Duodenal mucosa (tissue), 2 donors: ENCODE data around the gene CAP2.

Experiments used
- H3K27ac ChIP-seq: one replicate; pipeline ENCODE4 v1.7.0; 2013; ENCODE audit warnings: low read depth, low read length
- H3K27me3 ChIP-seq, 2 donors: one replicate each; pipeline ENCODE4 v1.7.0; 2013; ENCODE audit warnings: low read length in 2 of 2, control low read depth in 1 of 2; ENCODE audit not compliant: insufficient read depth in 2 of 2, control insufficient read depth in 1 of 2
- H3K36me3 ChIP-seq, 2 donors: one replicate each; pipeline ENCODE4 v1.7.0; 2013; ENCODE audit warnings: low read length in 2 of 2, control low read depth in 1 of 2; ENCODE audit not compliant: insufficient read depth in 2 of 2, control insufficient read depth in 1 of 2
- H3K4me1 ChIP-seq, 2 donors: one replicate each; pipeline ENCODE4 v1.7.0; 2013; ENCODE audit warnings: low read length in 2 of 2, control low read depth in 1 of 2; ENCODE audit not compliant: insufficient read depth in 2 of 2, control insufficient read depth in 1 of 2
- H3K4me3 ChIP-seq, 2 donors: one replicate each; pipeline ENCODE4 v1.7.0; 2013; ENCODE audit warnings: low read length in 2 of 2, low read depth in 1 of 2
- H3K9ac ChIP-seq, 2 donors: one replicate each; pipeline ENCODE4 v1.7.0; 2013; ENCODE audit warnings: low read length in 2 of 2, low read depth in 1 of 2
- H3K9me3 ChIP-seq, 2 donors: one replicate each; pipeline ENCODE4 v1.7.0; 2013; ENCODE audit warnings: low read length in 2 of 2, control low read depth in 1 of 2; ENCODE audit not compliant: control insufficient read depth in 1 of 2

The CAP2 gene, protein sequence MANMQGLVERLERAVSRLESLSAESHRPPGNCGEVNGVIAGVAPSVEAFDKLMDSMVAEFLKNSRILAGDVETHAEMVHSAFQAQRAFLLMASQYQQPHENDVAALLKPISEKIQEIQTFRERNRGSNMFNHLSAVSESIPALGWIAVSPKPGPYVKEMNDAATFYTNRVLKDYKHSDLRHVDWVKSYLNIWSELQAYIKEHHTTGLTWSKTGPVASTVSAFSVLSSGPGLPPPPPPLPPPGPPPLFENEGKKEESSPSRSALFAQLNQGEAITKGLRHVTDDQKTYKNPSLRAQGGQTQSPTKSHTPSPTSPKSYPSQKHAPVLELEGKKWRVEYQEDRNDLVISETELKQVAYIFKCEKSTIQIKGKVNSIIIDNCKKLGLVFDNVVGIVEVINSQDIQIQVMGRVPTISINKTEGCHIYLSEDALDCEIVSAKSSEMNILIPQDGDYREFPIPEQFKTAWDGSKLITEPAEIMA

DNA sequence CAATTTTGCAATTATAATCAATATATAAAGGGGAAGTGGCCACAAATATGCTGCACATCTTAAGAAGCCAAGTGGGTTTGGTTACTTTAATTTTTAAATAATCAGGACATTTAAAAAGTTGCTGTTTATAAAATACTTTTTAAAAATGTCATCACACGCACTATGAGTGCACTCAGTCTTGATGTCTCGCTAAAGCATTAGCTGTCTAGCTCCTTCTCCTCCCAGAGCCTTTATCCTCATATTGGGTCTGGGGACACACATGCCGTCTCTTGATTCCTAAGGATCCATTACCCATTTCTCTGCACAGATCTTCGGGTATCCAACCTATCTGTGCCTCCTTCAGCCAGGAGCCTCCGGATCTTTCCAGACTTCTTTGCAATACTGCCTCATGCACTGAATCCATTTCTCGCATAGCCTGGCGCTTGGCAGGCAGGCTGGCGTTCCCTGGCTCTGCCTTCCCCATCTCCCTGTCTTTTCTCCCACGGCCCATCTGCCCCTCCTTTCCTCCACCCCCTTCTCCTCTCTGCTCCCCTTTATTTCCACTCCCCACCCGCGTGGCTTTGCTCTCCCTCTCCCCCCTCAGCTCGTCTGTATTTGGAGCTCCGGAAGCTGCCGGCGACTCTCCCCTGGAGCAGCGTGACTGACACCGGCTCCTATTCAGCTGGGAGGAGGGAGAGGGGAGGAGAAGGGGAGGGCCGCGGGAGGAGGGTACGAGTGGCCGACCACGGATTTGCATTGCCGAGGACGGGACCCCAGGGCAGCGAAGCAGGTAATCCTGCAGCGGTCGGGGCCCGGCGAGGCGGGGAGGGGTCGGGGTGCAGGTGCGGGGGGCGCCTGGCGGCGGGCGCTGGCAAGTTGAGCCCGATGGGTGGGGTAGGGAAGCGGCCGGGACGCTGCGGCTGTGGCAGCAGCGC, at the start of gene CAP2:
Gene CAP2 (plus strand): TSS at position 618 of the 914 bp plus-strand sequence. CDS start 27,961 bp downstream, outside the sequence.
- Histone ChIP-seq H3K4me3 (peak within 1 kb of the TSS; percentile 59 to 72), H3K9me3 (no peaks in the 10 kb centered on the region), H3K4me1 (peaks cover 0 to 4% of the 10 kb centered on the region in 2 donors), H3K27me3 (no peaks in the 10 kb centered on the region), H3K27ac (no peak within 1 kb of the TSS), H3K9ac (peak within 1 kb of the TSS in 1 of 2 donors; percentile 38), H3K36me3 (no peaks in the 10 kb centered on the region)

DNA sequence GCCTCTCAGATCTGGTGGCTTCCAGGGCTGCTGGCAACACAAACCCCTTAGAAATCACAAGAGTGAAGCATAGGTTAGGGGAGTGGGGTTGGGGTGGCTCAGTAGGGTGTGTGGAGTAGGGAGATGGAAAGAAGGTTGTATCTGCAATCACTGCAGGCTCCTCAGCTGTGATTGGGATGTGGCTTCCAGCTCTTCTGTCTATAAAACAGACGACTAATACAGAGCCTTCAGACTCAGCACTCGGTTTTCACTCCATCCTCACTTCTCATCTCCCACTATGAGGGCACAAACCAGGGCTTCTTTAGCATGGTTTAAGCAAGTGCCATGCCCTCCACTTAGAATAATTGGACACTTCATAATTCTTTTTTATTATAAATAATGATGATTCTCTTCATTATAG, 46.4 kb upstream of the CAP2 start:
- no peak overlapping the region for H3K9ac ChIP-seq

DNA sequence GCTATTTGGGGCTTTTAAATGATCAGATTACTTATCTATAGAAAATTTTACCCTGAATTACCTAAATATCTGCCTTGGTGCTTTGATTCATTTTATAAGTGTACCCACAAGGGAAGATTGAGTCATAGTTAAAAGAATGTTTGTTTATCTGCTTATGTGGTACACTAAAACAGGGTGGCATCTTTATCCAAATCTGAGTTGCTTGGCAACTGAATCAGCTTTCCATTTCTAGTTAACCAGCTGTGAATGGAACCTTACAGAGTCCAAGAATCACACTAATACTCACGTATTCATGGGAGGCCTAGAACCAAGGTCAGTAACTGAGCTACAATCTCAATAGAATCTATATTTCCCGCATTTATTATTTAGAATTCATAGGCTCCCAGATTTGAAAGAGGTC, 44.0 kb upstream of the CAP2 start:
- Histone ChIP-seq H3K9me3 (no peaks in the 10 kb centered on the region), H3K27me3 (no peaks in the 10 kb centered on the region), H3K27ac (no peak overlapping the region), H3K9ac (no peak overlapping the region), H3K4me3 (no peak overlapping the region), H3K36me3 (no peaks in the 10 kb centered on the region), H3K4me1 (no peaks in the 10 kb centered on the region)

More for the DNA sequence above, 46.4 kb upstream of the CAP2 start:
- H3K36me3 ChIP-seq: no peaks in the 10 kb centered on the region
- H3K27me3 ChIP-seq: no peaks in the 10 kb centered on the region
- H3K4me1 ChIP-seq: peaks cover 0 to 3% of the 10 kb centered on the region in 2 donors
- H3K4me3 ChIP-seq: no peak overlapping the region
- no peak overlapping the region for H3K27ac ChIP-seq
- no peaks in the 10 kb centered on the region for H3K9me3 ChIP-seq

DNA sequence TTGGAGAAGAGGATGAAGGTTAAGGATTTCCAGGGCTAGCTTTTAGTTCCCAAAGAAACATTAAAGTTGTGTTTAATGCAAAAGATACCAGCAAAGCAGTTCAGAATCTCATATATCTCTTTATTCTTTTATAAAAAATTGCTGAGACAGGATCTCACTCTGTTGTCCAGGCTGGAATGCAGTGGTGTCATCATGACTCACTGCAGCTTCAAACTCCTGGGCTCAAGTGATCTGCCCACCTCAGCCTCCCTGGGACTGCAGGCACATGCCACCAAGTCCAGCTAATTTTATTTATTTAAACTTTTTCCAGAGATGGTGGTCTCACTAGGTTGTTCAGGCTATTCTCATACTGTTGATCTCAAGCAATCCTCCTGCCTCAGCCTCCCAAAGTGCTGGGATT, 41.1 kb upstream of the CAP2 start:
- no peaks in the 10 kb centered on the region for H3K36me3 ChIP-seq
- no peaks in the 10 kb centered on the region for H3K27me3 ChIP-seq
- H3K9ac ChIP-seq: no peak overlapping the region
- H3K9me3 ChIP-seq: no peaks in the 10 kb centered on the region
- H3K4me1 ChIP-seq: no peaks in the 10 kb centered on the region
- no peak overlapping the region for H3K4me3 ChIP-seq
- no peak overlapping the region for H3K27ac ChIP-seq

DNA sequence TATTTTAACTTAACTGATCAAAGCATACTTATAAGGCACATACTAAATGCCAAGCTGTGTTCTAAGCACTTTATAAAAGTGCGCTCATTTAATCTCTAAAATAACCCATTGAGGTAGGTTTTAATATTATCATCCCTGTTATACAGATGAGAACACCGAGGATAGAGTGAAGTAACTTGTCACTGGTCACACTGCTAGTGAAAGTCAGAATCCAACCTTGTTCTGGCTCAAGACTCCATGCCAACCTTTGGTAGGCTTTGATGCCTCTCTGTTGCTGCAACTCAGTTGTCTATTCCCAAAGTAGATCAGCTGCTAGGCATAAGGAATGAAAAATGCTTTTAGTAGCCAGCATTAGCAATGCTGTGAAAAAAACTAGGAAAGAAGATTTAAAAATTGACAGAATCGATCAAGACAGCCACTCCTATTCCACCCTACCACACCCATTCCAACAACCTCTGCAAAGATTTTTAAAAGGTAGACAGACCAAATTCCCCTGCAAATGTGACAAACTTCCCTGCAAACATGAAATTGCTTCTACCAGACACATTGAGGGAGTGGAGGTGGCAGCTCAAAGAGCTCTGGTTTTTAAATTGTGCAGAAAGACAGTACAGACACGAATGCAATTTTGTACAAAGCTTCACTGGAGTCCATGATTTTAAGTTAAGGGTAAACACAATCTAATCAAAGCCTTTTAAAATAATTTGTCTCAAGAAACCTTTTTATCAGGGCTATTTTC, 39.8 kb upstream of the CAP2 start:
- H3K27ac ChIP-seq: no peak overlapping the region

DNA sequence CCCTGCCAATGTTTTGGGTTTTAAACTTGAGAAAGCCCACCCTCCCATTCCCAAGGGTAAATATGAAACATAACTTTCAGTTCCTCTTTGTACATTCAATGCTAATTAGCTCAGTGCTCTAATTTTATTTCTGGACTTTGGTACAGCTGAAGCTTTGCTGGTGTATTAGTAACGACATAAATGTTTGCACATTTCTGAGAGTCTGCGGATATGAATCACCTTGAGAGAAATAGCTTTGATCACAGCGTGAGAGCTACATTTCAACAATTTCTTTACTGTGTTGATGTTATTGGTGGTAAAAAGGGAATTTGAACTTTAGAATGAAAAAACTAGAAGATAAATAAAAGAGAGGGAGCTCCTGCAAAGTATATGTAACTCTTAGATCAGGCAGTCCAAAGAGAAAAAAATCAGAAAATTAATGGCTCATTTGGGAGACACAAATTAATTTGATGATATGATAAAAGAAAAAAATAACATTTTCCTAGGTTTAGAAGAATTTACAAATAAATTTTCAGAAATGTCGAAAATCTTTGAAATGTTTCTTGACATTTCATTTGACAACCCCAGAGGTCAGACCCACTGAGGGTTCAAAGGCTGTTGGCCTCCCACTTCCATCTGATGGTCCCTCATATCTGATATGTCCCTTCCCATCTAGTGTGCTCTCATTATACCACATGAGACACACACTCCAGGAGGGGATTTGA, 38.5 kb upstream of the CAP2 start:
- Histone ChIP-seq H3K4me3 (no peak overlapping the region), H3K9me3 (no peaks in the 10 kb centered on the region), H3K27ac (no peak overlapping the region), H3K27me3 (no peaks in the 10 kb centered on the region), H3K36me3 (no peaks in the 10 kb centered on the region), H3K9ac (no peak overlapping the region), H3K4me1 (no peaks in the 10 kb centered on the region)

More for the DNA sequence above, 39.8 kb upstream of the CAP2 start:
- H3K4me3 ChIP-seq: no peak overlapping the region
- H3K36me3 ChIP-seq: no peaks in the 10 kb centered on the region
- no peaks in the 10 kb centered on the region for H3K4me1 ChIP-seq
- H3K9me3 ChIP-seq: no peaks in the 10 kb centered on the region
- no peaks in the 10 kb centered on the region for H3K27me3 ChIP-seq
- no peak overlapping the region for H3K9ac ChIP-seq

DNA sequence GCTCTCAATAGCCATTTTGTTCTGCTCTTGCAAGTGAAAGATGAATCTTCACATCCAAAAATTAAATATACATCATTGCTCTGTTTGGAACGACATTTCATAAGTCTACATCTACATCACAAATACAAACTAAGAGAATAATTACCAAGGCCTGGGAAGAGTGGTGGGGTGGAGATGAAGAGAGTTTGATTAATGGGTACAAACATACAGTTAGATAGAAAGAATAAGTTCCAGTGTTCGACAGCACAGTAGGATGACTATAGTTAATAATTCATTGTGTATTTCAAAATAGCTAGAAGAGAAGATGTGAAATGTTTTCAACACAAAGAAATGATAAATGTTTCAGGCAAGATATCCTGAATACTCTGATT, 38.0 kb upstream of the CAP2 start:
- Histone ChIP-seq H3K4me1 (no peaks in the 10 kb centered on the region), H3K4me3 (no peak overlapping the region), H3K9me3 (no peaks in the 10 kb centered on the region), H3K36me3 (no peaks in the 10 kb centered on the region), H3K27ac (no peak overlapping the region), H3K27me3 (no peaks in the 10 kb centered on the region), H3K9ac (no peak overlapping the region)

DNA sequence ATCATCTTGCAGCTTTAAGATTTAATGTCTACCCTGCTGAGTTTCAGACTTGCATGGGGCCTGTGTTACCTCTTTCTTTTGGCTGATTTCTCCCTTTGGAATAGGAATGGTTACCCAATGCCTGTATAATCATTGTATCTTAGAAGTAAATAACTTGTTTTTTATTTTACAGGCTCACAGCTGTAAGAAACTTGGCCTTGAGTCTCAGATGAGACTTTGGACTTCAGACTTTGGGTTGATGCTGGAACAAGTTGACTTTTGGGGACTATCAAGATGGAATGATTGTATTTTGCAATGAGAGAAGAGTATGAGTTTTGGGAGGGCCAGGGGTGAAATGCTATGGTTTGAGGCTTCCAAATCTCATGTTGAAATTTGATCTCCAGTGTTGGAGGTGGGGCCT, 34.9 kb upstream of the CAP2 start:
- Histone ChIP-seq H3K9ac (no peak overlapping the region), H3K36me3 (no peaks in the 10 kb centered on the region), H3K4me3 (no peak overlapping the region), H3K27me3 (no peaks in the 10 kb centered on the region), H3K4me1 (no peaks in the 10 kb centered on the region), H3K9me3 (no peaks in the 10 kb centered on the region), H3K27ac (no peak overlapping the region)

DNA sequence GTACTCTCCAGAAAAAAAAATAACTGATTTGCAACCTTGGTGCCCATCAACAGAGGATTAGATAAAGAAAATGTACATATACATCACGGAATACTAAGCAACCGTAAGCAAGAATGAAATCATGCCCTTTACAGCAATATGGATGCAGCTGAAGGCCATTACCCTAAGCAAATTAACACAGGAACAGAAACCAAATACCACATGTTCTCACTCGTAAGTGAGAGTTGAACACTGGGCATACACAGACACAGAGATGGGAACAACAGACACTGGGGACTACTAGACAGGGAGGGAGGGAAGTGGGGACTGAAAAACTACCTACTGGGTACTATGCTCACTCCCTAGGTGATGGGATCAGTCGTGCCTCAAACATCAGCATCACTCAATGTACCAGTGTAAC, 32.8 kb upstream of the CAP2 start:
- Histone ChIP-seq H3K4me3 (no peak overlapping the region), H3K27ac (no peak overlapping the region), H3K9me3 (no peaks in the 10 kb centered on the region)

More for the DNA sequence above, 32.8 kb upstream of the CAP2 start:
- Histone ChIP-seq H3K27me3 (no peaks in the 10 kb centered on the region), H3K36me3 (no peaks in the 10 kb centered on the region), H3K4me1 (no peaks in the 10 kb centered on the region), H3K9ac (no peak overlapping the region)
